ENCODE data around the gene PER1. TPM values are rescaled to one million over a fixed set of nuclear protein-coding genes. Genes with fewer than 3 reads are reported as not detected.

PER1 gene
- total and polyA plus RNA-seq, 7 donors: 30.5 to 153 (median 67.6) TPM

DNA sequence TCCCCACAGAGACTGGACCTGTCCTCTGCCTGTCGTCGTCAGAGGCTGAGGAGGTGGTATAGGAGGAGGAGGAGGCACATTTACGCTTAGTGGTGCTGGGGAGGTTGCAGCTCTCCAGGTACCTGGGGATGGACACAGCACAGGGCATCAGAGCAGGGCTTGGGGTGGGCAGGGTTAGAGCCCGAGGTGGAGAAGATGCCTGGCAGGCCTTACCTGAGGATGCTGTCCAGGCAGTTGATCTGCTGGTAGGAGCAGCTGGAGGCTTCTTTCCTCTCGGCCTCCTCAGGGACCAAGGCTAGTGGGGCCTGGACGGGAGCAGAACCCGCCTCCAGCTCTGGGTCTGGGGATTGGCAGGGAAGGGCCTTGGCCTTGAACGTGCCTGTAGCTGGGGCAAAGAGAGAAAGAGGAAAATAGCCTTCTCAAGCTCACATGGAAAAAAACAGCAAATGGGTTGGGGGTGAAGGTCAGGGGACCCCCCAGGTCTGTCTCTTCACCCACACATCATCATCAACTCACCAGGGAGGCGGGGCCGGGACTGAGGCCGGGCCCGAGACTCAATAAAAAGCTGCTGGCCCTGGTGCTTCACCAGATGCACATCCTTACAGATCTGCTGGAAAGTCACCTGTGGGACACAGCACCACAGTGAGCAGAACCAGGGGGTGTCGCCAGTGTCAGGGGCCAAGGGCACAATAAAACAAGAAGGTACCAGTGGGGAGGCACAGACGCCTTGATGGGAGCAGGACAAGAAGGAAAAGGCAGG, 5.6 kb downstream of the PER1 start:
- Histone ChIP-seq H3K9me3 (no peaks in the 10 kb centered on the region), H3K27me3 (no peaks in the 10 kb centered on the region), H3K4me1 (peaks cover 0 to 63% (median 40%) of the 10 kb centered on the region in 4 donors), H3K36me3 (peaks cover 90 to 93% (median 92%) of the 10 kb centered on the region in 4 donors), H3K4me3 (no peak overlapping the region), H3K27ac (peak overlapping the region; percentile 99 to 100 (median 100))
- WGBS, 2 donors: 95% methylated on average over 14 of the region's 14 CpGs
- DNase-seq: peak; percentile 64
- no peak for TF ChIP-seq POLR2A (IDR thresholded peaks at IDR 0.05)
- no peak for TF ChIP-seq EP300 (IDR thresholded peaks at IDR 0.05)
- TF ChIP-seq, protein P1, sequence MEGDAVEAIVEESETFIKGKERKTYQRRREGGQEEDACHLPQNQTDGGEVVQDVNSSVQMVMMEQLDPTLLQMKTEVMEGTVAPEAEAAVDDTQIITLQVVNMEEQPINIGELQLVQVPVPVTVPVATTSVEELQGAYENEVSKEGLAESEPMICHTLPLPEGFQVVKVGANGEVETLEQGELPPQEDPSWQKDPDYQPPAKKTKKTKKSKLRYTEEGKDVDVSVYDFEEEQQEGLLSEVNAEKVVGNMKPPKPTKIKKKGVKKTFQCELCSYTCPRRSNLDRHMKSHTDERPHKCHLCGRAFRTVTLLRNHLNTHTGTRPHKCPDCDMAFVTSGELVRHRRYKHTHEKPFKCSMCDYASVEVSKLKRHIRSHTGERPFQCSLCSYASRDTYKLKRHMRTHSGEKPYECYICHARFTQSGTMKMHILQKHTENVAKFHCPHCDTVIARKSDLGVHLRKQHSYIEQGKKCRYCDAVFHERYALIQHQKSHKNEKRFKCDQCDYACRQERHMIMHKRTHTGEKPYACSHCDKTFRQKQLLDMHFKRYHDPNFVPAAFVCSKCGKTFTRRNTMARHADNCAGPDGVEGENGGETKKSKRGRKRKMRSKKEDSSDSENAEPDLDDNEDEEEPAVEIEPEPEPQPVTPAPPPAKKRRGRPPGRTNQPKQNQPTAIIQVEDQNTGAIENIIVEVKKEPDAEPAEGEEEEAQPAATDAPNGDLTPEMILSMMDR (IDR thresholded peaks at IDR 0.05): no peak
- peak in 1 of 4 donors; percentile 23 for TF ChIP-seq POLR2AphosphoS5 (IDR thresholded peaks at IDR 0.05)
- intact Hi-C loops (cut with DNase I): no loop called here

DNA sequence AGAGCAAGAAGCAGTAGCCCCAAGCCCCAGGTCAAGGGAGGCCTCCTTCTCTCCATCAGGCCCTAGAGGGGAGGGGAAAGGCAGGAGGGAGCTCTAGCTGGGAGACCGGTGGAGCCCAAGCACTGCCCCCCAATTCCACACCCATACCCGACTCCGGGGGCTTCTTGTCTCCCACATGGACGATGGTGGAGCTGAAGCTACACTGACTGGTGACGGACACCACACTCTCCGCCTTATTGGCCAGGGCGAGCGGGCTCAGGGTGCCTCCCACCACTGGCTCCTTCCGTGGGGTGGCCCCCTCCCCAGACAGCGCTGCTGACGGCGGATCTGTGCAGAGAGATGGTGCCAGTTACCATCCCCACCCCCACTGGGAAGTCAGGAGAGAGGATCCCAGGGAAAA, 6.4 kb downstream of the PER1 start:
- 96% methylated on average over 12 of the region's 12 CpGs for WGBS, 2 donors

DNA sequence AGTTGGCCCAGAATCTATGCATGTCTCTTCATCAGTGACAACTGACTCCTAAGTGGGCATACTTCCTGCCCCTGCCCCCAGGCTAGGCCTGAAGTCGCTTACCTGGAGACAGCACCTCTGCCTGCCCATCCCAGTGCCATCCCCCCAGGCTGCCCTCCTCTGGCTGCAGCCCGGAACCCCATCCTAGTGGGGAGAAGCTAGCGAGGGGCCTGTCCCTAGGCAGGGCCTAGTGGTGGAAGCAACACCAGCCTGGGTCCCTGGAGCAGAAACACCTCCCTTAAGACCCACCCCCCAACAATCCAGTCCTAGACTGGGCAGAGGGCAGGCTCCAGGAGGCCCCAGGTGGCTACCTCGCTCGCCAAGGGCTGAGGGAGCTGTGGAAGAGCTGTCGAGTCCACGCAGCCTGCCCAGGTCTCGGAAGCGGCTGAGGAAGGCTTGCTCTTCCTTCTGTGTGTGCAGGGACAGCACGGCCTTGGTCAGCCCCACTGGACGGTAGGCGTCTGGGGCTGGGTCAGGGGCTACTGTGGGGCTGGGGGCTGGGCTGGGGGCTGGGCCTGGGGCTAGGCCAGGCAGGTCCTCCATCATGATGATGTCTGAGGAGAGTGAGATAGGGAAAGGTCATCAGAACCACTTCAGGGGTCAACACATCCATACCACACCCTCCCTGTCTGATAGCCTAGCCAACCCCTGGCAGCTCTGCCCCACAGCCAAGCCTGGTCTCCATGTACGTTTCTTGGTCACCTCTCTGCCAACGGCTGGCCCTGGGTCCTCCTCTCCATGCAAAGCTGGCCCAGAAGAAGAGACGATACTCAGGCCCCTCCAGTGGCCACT, 7.6 kb downstream of the PER1 start:
- 95% methylated on average over 15 of the region's 15 CpGs for WGBS, 2 donors
- peaks cover 99 to 100% (median 100%) of the 10 kb centered on the region in 4 donors for H3K36me3 ChIP-seq
- H3K27ac ChIP-seq: peak overlapping the region; percentile 58 to 100 (median 92)
- H3K4me3 ChIP-seq: no peak overlapping the region
- peak in 3 of 4 donors; percentile 5 to 51 (median 13) for TF ChIP-seq POLR2AphosphoS5 (IDR thresholded peaks at IDR 0.05)
- TF ChIP-seq, protein P1 (IDR thresholded peaks at IDR 0.05): no peak
- peak; percentile 68 for DNase-seq
- peaks cover 0 to 58% (median 39%) of the 10 kb centered on the region in 4 donors for H3K4me1 ChIP-seq
- H3K27me3 ChIP-seq: no peaks in the 10 kb centered on the region
- intact Hi-C loops (cut with DNase I): no loop called here
- H3K9me3 ChIP-seq: no peaks in the 10 kb centered on the region

More for the DNA sequence above, 6.4 kb downstream of the PER1 start:
- intact Hi-C loops (cut with DNase I): no loop called here
- no peak for TF ChIP-seq POLR2A (IDR thresholded peaks at IDR 0.05)
- TF ChIP-seq POLR2AphosphoS5 (IDR thresholded peaks at IDR 0.05): no peak
- Histone ChIP-seq H3K27me3 (no peaks in the 10 kb centered on the region), H3K36me3 (peaks cover 97 to 100% (median 99%) of the 10 kb centered on the region in 4 donors), H3K4me3 (no peak overlapping the region), H3K4me1 (peaks cover 0 to 58% (median 40%) of the 10 kb centered on the region in 4 donors), H3K9me3 (no peaks in the 10 kb centered on the region), H3K27ac (peak overlapping the region; percentile 99 to 100 (median 100))
- DNase-seq: peak; percentile 69

DNA sequence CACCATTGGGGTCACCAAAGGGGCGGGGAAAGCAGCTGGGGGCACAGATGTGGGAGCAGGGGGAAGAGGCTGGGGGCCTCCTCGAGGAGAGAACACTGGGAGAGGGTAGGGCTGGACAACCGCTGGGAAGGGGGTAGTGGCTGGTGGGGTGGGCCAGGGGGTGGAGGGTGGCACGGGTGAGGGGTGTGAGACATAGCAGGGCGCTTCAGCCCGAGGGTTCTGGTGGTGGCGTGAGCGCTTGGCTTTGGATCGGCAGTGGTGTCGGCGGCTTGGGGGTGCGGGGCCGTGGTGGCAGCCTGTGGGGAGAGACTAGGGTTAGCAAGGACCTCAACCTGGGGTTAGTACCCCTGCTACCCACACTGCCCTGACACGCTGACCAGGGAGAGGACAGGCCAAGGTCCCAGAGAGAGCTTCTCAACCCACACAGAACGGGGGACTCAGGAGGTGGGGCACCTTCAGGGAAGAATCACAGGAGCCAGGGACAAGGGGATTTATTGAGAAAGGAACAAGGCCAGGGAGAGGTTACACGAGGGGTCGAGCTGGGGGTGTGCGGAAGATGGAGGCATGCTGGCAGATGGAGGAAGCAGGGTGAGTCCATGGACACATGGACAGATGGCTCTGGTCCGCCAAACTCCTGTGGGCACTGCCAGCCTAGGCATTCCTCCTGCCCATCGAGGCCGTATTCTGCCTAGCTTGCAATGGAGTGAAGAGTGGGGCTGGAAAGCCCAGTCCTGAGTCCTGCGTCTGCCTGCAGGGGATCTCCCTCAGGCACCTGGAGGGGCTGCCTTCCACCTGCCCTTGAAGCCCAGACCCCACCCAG, 8.4 kb downstream of the PER1 start:
- no peak for DNase-seq
- no peak overlapping the region for H3K4me3 ChIP-seq
- no peaks in the 10 kb centered on the region for H3K9me3 ChIP-seq
- H3K4me1 ChIP-seq: peaks cover 0 to 57% (median 40%) of the 10 kb centered on the region in 4 donors
- intact Hi-C loops (cut with DNase I): no loop called here
- H3K36me3 ChIP-seq: peaks cover 93 to 97% (median 94%) of the 10 kb centered on the region in 4 donors
- peak overlapping the region; percentile 58 to 100 (median 92) for H3K27ac ChIP-seq
- TF ChIP-seq POLR2AphosphoS5 (IDR thresholded peaks at IDR 0.05) (peak; percentile 32 to 66 (median 57)), POLR2A (IDR thresholded peaks at IDR 0.05) (no peak)
- WGBS, 2 donors: 94 to 95% methylated on average over 22 of the region's 22 CpGs
- H3K27me3 ChIP-seq: no peaks in the 10 kb centered on the region

DNA sequence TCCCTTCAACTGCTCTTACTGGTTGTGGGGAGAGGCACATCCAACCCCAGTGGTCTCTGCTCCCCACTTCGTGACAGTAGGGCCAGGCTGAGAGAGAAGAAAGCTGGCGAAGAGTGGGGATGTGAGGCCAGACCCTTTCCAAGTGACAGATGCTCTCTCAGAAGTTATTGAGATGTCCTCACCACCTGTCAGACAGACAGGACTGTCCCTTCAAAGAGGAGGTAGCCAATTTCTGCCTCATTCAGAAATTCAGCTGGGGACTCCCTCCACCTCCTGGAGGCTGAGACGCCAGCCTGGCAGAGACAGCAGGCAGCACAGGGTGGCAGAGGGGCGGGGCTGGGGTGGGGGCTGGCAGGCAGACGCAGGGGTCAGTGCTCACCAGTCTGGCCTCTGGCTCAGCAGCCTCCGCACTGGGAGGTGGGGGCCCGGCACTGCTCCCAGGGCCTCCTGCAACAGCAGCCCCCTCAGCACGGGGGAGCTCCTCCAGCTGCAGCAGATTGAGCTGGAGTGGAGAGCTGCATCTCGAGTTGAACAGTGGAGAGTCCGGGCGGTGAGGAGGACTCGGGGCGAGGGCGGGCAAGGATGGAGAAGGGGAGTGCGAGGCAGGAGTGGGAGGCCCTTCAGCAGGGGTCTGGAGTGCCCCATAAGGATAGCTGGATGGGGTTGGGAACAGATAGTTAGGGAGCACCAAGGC, 9.2 kb downstream of the PER1 start:
- Histone ChIP-seq H3K9me3 (no peaks in the 10 kb centered on the region), H3K27me3 (no peaks in the 10 kb centered on the region), H3K4me1 (peaks cover 0 to 62% (median 39%) of the 10 kb centered on the region in 4 donors), H3K4me3 (no peak overlapping the region), H3K36me3 (peaks cover 85 to 90% (median 86%) of the 10 kb centered on the region in 4 donors), H3K27ac (peak overlapping the region; percentile 58 to 100 (median 92))
- DNase-seq: peak; percentile 66
- WGBS, 2 donors: 84 to 86% methylated on average over 15 of the region's 15 CpGs
- TF ChIP-seq, protein P1 (IDR thresholded peaks at IDR 0.05): no peak
- TF ChIP-seq POLR2A (IDR thresholded peaks at IDR 0.05) (no peak), POLR2AphosphoS5 (IDR thresholded peaks at IDR 0.05) (peak in 3 of 4 donors; percentile 25 to 56 (median 30))
- intact Hi-C loops (cut with DNase I): no loop called here

Data from sigmoid colon (tissue), 7 donors.